HG03280 (cell line): Measurements from ENCODE around the gene SPACDR.
"Not testable (repeated sequence)": the region's sequence is repeated elsewhere in the genome, so short reads cannot be mapped to it uniquely, and the experiment has no call there.

Source experiments
- ATAC-seq: cut with Tn5 transposase; IDR thresholded peaks from one replicate; pipeline ENCODE4 v1.9.1; 2021; ENCODE audit warnings: mild to moderate bottlenecking, moderate library complexity; ENCODE audit not compliant: unreplicated experiment

Gene SPACDR

GRCh38 chr7:100466653-100467605 lies 2.9 kb upstream of the SPACDR start:
- ATAC-seq, result no peak

- ATAC-seq, result no peak
Measured at GRCh38 chr7:100465702-100466311, 1.7 kb upstream of the SPACDR start.

GRCh38 chr7:100465299-100465698 lies 1.2 kb upstream of the SPACDR start:
- ATAC-seq, result no peak

- no peak for ATAC-seq
Measured at GRCh38 chr7:100464791-100465190, 731 bp upstream of the SPACDR start.

- no peak for ATAC-seq
Measured at GRCh38 chr7:100457033-100457432, 7.0 kb downstream of the SPACDR start.

GRCh38 chr7:100456562-100456961 lies 7.5 kb downstream of the SPACDR start:
- ATAC-seq, result no peak

GRCh38 chr7:100455206-100455605 lies 8.9 kb downstream of the SPACDR start:
- no peak for ATAC-seq

GRCh38 chr7:100453854-100454253 lies 10.2 kb downstream of the SPACDR start:
- not testable (repeated sequence) for ATAC-seq

GRCh38 chr7:100452513-100452912 lies 11.5 kb downstream of the SPACDR start:
- ATAC-seq, result no peak

GRCh38 chr7:100449190-100449795 lies 14.8 kb downstream of the SPACDR start:
- ATAC-seq, result no peak

GRCh38 chr7:100447363-100447762 lies 16.7 kb downstream of the SPACDR start:
- not testable (repeated sequence) for ATAC-seq

GRCh38 chr7:100446040-100446439 lies 18.0 kb downstream of the SPACDR start:
- no peak for ATAC-seq

GRCh38 chr7:100444311-100445278 lies 19.5 kb downstream of the SPACDR start:
- no peak for ATAC-seq

GRCh38 chr7:100443096-100443840 lies 20.8 kb downstream of the SPACDR start:
- no peak for ATAC-seq

GRCh38 chr7:100441641-100442535 lies 22.2 kb downstream of the SPACDR start:
- no peak for ATAC-seq

GRCh38 chr7:100439244-100439643 lies 24.8 kb downstream of the SPACDR start:
- ATAC-seq, result not testable (repeated sequence)

- ATAC-seq, result not testable (repeated sequence)
Measured at GRCh38 chr7:100438731-100439130, 25.3 kb downstream of the SPACDR start.

GRCh38 chr7:100438172-100438571 lies 25.9 kb downstream of the SPACDR start:
- no peak for ATAC-seq
